ENCODE data around the gene DNM3.

DNA sequence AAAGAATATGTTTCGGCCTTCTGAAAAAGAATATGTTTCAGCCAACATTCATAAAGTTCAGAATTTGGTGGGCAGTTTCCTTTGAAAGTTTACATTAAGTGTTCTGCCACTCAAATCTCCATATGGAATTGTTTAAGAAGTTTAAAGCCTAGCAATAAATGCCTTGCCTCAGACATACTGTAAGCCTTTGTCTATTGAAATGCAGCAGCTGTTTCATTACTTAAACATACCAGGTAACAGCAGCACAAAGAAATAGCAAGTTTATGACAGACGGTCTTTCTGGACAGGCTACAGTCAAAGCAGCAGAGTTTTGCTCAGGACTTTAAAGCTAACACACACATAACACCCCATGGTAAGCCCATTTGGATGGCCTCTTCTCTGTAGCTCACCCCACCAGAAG is 540.6 kb downstream of the DNM3 start:
- TF ChIP-seq, protein P1, sequence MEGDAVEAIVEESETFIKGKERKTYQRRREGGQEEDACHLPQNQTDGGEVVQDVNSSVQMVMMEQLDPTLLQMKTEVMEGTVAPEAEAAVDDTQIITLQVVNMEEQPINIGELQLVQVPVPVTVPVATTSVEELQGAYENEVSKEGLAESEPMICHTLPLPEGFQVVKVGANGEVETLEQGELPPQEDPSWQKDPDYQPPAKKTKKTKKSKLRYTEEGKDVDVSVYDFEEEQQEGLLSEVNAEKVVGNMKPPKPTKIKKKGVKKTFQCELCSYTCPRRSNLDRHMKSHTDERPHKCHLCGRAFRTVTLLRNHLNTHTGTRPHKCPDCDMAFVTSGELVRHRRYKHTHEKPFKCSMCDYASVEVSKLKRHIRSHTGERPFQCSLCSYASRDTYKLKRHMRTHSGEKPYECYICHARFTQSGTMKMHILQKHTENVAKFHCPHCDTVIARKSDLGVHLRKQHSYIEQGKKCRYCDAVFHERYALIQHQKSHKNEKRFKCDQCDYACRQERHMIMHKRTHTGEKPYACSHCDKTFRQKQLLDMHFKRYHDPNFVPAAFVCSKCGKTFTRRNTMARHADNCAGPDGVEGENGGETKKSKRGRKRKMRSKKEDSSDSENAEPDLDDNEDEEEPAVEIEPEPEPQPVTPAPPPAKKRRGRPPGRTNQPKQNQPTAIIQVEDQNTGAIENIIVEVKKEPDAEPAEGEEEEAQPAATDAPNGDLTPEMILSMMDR (conservative IDR thresholded peaks at IDR 0.05 in 1 of 2, IDR thresholded peaks at IDR 0.05 in 1 of 2; ENCODE audit: extremely low read depth in 1 of 2, insufficient read depth in 1 of 2, low read depth in 1 of 2, low read length in 2 of 2) = no peak
- no peak for TF ChIP-seq EZH2 (IDR thresholded peaks at IDR 0.05; ENCODE audit: borderline replicate concordance, low read length)
